Measurements from ENCODE around the gene HLF.

The HLF gene

GRCh38 chr17:55264278-55264644, 499 bp upstream of the HLF start:
- Histone ChIP-seq H2BK12ac (ENCODE audit: low read length in 2 of 2) (no peak overlapping the region), H4K8ac (ENCODE audit: low read length) (no peak overlapping the region), H3K4me1 (ENCODE audit: control insufficient read depth, insufficient read depth, low read depth, low read length) (peaks cover 18% of the 10 kb centered on the region), H3K36me3 (ENCODE audit: control insufficient read depth in 1 of 2, insufficient read depth in 2 of 2, low read depth in 1 of 2, low read length in 2 of 2) (no peaks in the 10 kb centered on the region), H3K27me3 (ENCODE audit: control insufficient read depth in 1 of 2, insufficient read depth in 1 of 2, low read length in 2 of 2) (peaks cover 62 to 69% of the 10 kb centered on the region in 2 experiments), H3K4me3 (ENCODE audit: insufficient read depth in 1 of 2, low read depth in 1 of 2, low read length in 2 of 2) (peak overlapping the region in 1 of 2 experiments; percentile 69), H2BK120ac (ENCODE audit: low read depth, low read length) (no peak overlapping the region), H4K91ac (ENCODE audit: low read length) (no peak overlapping the region), H3K27ac (ENCODE audit: low read length, poor library complexity, severe bottlenecking) (no peak overlapping the region), H2BK15ac (ENCODE audit: low read depth, poor library complexity, severe bottlenecking) (no peak overlapping the region), H3K23ac (ENCODE audit: low read length in 2 of 2) (no peak overlapping the region), H2AFZ (ENCODE audit: low read depth, low read length) (no peak overlapping the region), H3K18ac (ENCODE audit: low read depth in 1 of 2, low read length in 2 of 2) (no peak overlapping the region), H3K4me2 (ENCODE audit: low read length, poor library complexity, severe bottlenecking) (peak overlapping the region; percentile 84), H3K9ac (ENCODE audit: low read length) (no peak overlapping the region), H3K79me1 (replicated peaks; ENCODE audit: low read length, poor library complexity, severe bottlenecking) (no peaks in the 10 kb centered on the region), H2AK5ac (ENCODE audit: low read length, severe bottlenecking) (no peak overlapping the region), H3K4ac (ENCODE audit: low read depth in 1 of 2, low read length in 2 of 2) (no peak overlapping the region), H2BK5ac (ENCODE audit: low read depth, low read length, poor library complexity, severe bottlenecking) (no peak overlapping the region), H3K9me3 (ENCODE audit: control insufficient read depth, low read length) (peaks cover 6% of the 10 kb centered on the region), H3K14ac (ENCODE audit: low read length in 2 of 2) (no peak overlapping the region)
- WGBS = 22% methylated on average over 9 of the region's 13 CpGs
- DNase-seq = no peak

GRCh38 chr17:55265311-55266021, 706 bp downstream of the HLF start:
- Histone ChIP-seq H2BK120ac (ENCODE audit: low read depth, low read length) (no peak overlapping the region), H2AFZ (ENCODE audit: low read depth, low read length) (no peak overlapping the region), H3K9me3 (ENCODE audit: control insufficient read depth, low read length) (peaks cover 6% of the 10 kb centered on the region), H3K14ac (ENCODE audit: low read length in 2 of 2) (no peak overlapping the region), H3K79me1 (replicated peaks; ENCODE audit: low read length, poor library complexity, severe bottlenecking) (no peaks in the 10 kb centered on the region), H3K18ac (ENCODE audit: low read depth in 1 of 2, low read length in 2 of 2) (no peak overlapping the region), H2BK5ac (ENCODE audit: low read depth, low read length, poor library complexity, severe bottlenecking) (no peak overlapping the region), H3K27ac (ENCODE audit: low read length, poor library complexity, severe bottlenecking) (no peak overlapping the region), H3K36me3 (ENCODE audit: control insufficient read depth in 1 of 2, insufficient read depth in 2 of 2, low read depth in 1 of 2, low read length in 2 of 2) (no peaks in the 10 kb centered on the region), H3K4ac (ENCODE audit: low read depth in 1 of 2, low read length in 2 of 2) (no peak overlapping the region), H2BK15ac (ENCODE audit: low read depth, poor library complexity, severe bottlenecking) (peak overlapping the region; percentile 45), H3K23ac (ENCODE audit: low read length in 2 of 2) (no peak overlapping the region), H2AK5ac (ENCODE audit: low read length, severe bottlenecking) (no peak overlapping the region), H3K27me3 (ENCODE audit: control insufficient read depth in 1 of 2, insufficient read depth in 1 of 2, low read length in 2 of 2) (peaks cover 52 to 70% of the 10 kb centered on the region in 2 experiments), H3K4me1 (ENCODE audit: control insufficient read depth, insufficient read depth, low read depth, low read length) (peaks cover 18% of the 10 kb centered on the region), H3K9ac (ENCODE audit: low read length) (peak overlapping the region; percentile 62), H4K8ac (ENCODE audit: low read length) (no peak overlapping the region), H2BK12ac (ENCODE audit: low read length in 2 of 2) (no peak overlapping the region), H3K4me3 (ENCODE audit: insufficient read depth in 1 of 2, low read depth in 1 of 2, low read length in 2 of 2) (peak overlapping the region in 1 of 2 experiments; percentile 69), H3K4me2 (ENCODE audit: low read length, poor library complexity, severe bottlenecking) (peak overlapping the region; percentile 84), H4K91ac (ENCODE audit: low read length) (no peak overlapping the region)
- WGBS = 4% methylated on average over 44 of the region's 52 CpGs
- no peak for DNase-seq

- Histone ChIP-seq H3K23ac (ENCODE audit: low read length in 2 of 2) (no peak overlapping the region), H2BK120ac (ENCODE audit: low read depth, low read length) (no peak overlapping the region), H3K9ac (ENCODE audit: low read length) (no peak overlapping the region), H3K79me1 (replicated peaks; ENCODE audit: low read length, poor library complexity, severe bottlenecking) (no peaks in the 10 kb centered on the region), H4K91ac (ENCODE audit: low read length) (no peak overlapping the region), H2AFZ (ENCODE audit: low read depth, low read length) (no peak overlapping the region), H3K9me3 (ENCODE audit: control insufficient read depth, low read length) (peaks cover 4% of the 10 kb centered on the region), H4K8ac (ENCODE audit: low read length) (no peak overlapping the region), H3K18ac (ENCODE audit: low read depth in 1 of 2, low read length in 2 of 2) (no peak overlapping the region), H3K14ac (ENCODE audit: low read length in 2 of 2) (no peak overlapping the region), H3K4me2 (ENCODE audit: low read length, poor library complexity, severe bottlenecking) (no peak overlapping the region), H2BK5ac (ENCODE audit: low read depth, low read length, poor library complexity, severe bottlenecking) (no peak overlapping the region), H2AK5ac (ENCODE audit: low read length, severe bottlenecking) (no peak overlapping the region), H3K4me3 (ENCODE audit: insufficient read depth in 1 of 2, low read depth in 1 of 2, low read length in 2 of 2) (peak overlapping the region in 1 of 2 experiments; percentile 69), H2BK15ac (ENCODE audit: low read depth, poor library complexity, severe bottlenecking) (no peak overlapping the region), H3K4ac (ENCODE audit: low read depth in 1 of 2, low read length in 2 of 2) (no peak overlapping the region), H2BK12ac (ENCODE audit: low read length in 2 of 2) (no peak overlapping the region), H3K27ac (ENCODE audit: low read length, poor library complexity, severe bottlenecking) (no peak overlapping the region), H3K27me3 (ENCODE audit: control insufficient read depth in 1 of 2, insufficient read depth in 1 of 2, low read length in 2 of 2) (peaks cover 49 to 70% of the 10 kb centered on the region in 2 experiments), H3K36me3 (ENCODE audit: control insufficient read depth in 1 of 2, insufficient read depth in 2 of 2, low read depth in 1 of 2, low read length in 2 of 2) (no peaks in the 10 kb centered on the region), H3K4me1 (ENCODE audit: control insufficient read depth, insufficient read depth, low read depth, low read length) (peaks cover 18% of the 10 kb centered on the region)
- no peak for DNase-seq
- WGBS = 37% methylated on average over 17 of the region's 25 CpGs
These were observed 1.5 kb downstream of the HLF start for GRCh38 chr17:55266051-55266957.

All from mesenchymal stem cell (in vitro differentiated cells and primary cell).